Endothelial cell of umbilical vein (primary cell): ENCODE results near the gene SUPV3L1. TPM values are rescaled to one million over a fixed set of nuclear protein-coding genes. Genes with fewer than 3 reads are reported as not detected.

Experiments used
- BruUV-seq: library from RNA; stranded (reverse); fragments of 400-500 nt; replicated peaks from 2 replicates; lab custom pipeline; 2021; lab: Mats Ljungman, UMichigan
- CTCF ChIA-PET: fragments of 300-600, 350-600 bp; sonication (Branson Sonifier 250); formaldehyde crosslinking; loops from one replicate; lab custom pipeline; 2021; ENCODE audit warnings: antibody characterized with exemption, inconsistent platforms; lab: Charles Lee
- POLR2A ChIA-PET: fragments of 300-600, 350-600 bp; sonication (Branson Sonifier 250); formaldehyde crosslinking; loops from one replicate; lab custom pipeline; 2021; ENCODE audit warnings: antibody characterized with exemption, inconsistent platforms; lab: Charles Lee
- DNase-seq: peaks from one replicate; pipeline ENCODE4 v3.0.0-alpha.2; 2011; ENCODE audit warnings: low read depth, low spot score
- FAIRE-seq: peaks from 2 replicates; lab custom pipeline; 2011; peaks lifted over from hg19 to GRCh38; lab: Jason Lieb, UNC
- H2AFZ ChIP-seq: 2 replicates; pipeline ENCODE4 v1.6.0; 2012; ENCODE audit warnings: low read depth, low read length, control low read depth, inconsistent platforms
- H3K27ac ChIP-seq: 2 replicates; pipeline ENCODE4 v1.5.1; 2011; ENCODE audit warnings: low read depth, mild to moderate bottlenecking, control low read depth, low read length, moderate library complexity; ENCODE audit not compliant: insufficient read depth
- H3K27me3 ChIP-seq, 2 experiments: 2 replicates each; pipeline versions ENCODE4 v1.6.0 to v1.6.1; 2011; ENCODE audit warnings: low read length in 2 of 2, mixed read lengths in 1 of 2; ENCODE audit not compliant: control insufficient read depth in 2 of 2, insufficient read depth in 2 of 2
- H3K36me3 ChIP-seq, 2 experiments: 2 replicates in 1 of 2; 3 replicates in 1 of 2; pipeline ENCODE4 v1.5.1; 2011; ENCODE audit warnings: low read length in 2 of 2, mild to moderate bottlenecking in 1 of 2, moderate library complexity in 1 of 2; ENCODE audit not compliant: control insufficient read depth in 2 of 2, insufficient read depth in 2 of 2; ENCODE audit errors: extremely low read depth in 1 of 2
- H3K4me1 ChIP-seq: 3 replicates; pipeline ENCODE4 v1.5.1; 2011; ENCODE audit warnings: mild to moderate bottlenecking, low read length; ENCODE audit not compliant: control insufficient read depth, insufficient read depth; ENCODE audit errors: extremely low read depth
- H3K4me2 ChIP-seq: 2 replicates; pipeline ENCODE4 v1.6.1; 2011; ENCODE audit warnings: low read length, control low read depth, mixed read lengths; ENCODE audit not compliant: insufficient read depth
- H3K4me3 ChIP-seq, 3 experiments: fragments of 200-600 bp in 1 of 3; sonication (generic), shearing (Covaris generic) in 1 of 3; replicated peaks in 1 of 3; 2 replicates each; pipeline ENCODE4 v1.5.1; 2011 to 2016; ENCODE audit warnings: control low read depth in 3 of 3, low read length in 3 of 3, mild to moderate bottlenecking in 2 of 3, inconsistent platforms in 1 of 3, low read depth in 1 of 3, moderate library complexity in 1 of 3; ENCODE audit not compliant: insufficient read depth in 1 of 3
- H3K79me2 ChIP-seq: 2 replicates; pipeline ENCODE4 v1.6.0; 2012; ENCODE audit warnings: low read length, inconsistent platforms; ENCODE audit not compliant: control insufficient read depth, insufficient read depth
- H3K9ac ChIP-seq: replicated peaks from 2 replicates; pipeline ENCODE3; 2011; ENCODE audit warnings: low read length, control low read depth; ENCODE audit not compliant: insufficient read depth; ENCODE audit errors: extremely low read depth
- H3K9me1 ChIP-seq: replicated peaks from 3 replicates; pipeline ENCODE4 v1.6.0; 2011; ENCODE audit warnings: mild to moderate bottlenecking, low read length; ENCODE audit not compliant: control insufficient read depth, insufficient read depth; ENCODE audit errors: extremely low read depth
- H3K9me3 ChIP-seq: replicated peaks from 2 replicates; pipeline ENCODE4 v1.5.1; 2012; ENCODE audit warnings: low read length, inconsistent platforms; ENCODE audit not compliant: control insufficient read depth, insufficient read depth
- H4K20me1 ChIP-seq: replicated peaks from 2 replicates; pipeline ENCODE3; 2011; ENCODE audit warnings: mild to moderate bottlenecking, low read length; ENCODE audit not compliant: control insufficient read depth, insufficient read depth; ENCODE audit errors: extremely low read depth
- CTCF ChIP-seq, 2 donors: IDR thresholded peaks; 1 replicate in 1 of 2; 2 replicates in 1 of 2; pipeline ENCODE4 v1.5.1; 2011; ENCODE audit warnings: low read length in 2 of 2, mild to moderate bottlenecking in 2 of 2, moderate library complexity in 2 of 2, control low read depth in 1 of 2, inconsistent platforms in 1 of 2, low read depth in 1 of 2; ENCODE audit not compliant: insufficient read depth in 1 of 2; ENCODE audit errors: extremely low read depth in 1 of 2
- EZH2 ChIP-seq: IDR thresholded peaks from 2 replicates; pipeline ENCODE4 v1.6.1; 2012; ENCODE audit warnings: borderline replicate concordance, low read depth, mild to moderate bottlenecking, moderate library complexity, low read length, inconsistent platforms; ENCODE audit not compliant: severe bottlenecking
- FOS ChIP-seq: IDR thresholded peaks from 2 replicates; pipeline ENCODE4 v1.6.1; 2011; ENCODE audit warnings: mild to moderate bottlenecking, low read length, moderate library complexity, borderline replicate concordance; ENCODE audit not compliant: insufficient read depth
- GATA2 ChIP-seq: IDR thresholded peaks from 2 replicates; pipeline ENCODE4 v1.7.0; 2011; ENCODE audit warnings: low read depth, mild to moderate bottlenecking, moderate library complexity, mixed read lengths, low read length; ENCODE audit not compliant: insufficient read length, insufficient read depth
- JUN ChIP-seq: IDR thresholded peaks from 2 replicates; pipeline ENCODE4 v1.6.1; 2011; ENCODE audit warnings: borderline replicate concordance, low read depth; ENCODE audit not compliant: insufficient read length, insufficient read depth
- MAX ChIP-seq: IDR thresholded peaks from 2 replicates; pipeline ENCODE4 v1.6.1; 2011; ENCODE audit not compliant: insufficient read depth, insufficient read length
- MYC ChIP-seq: IDR thresholded peaks from one replicate; pipeline ENCODE4 v1.6.1; 2011; ENCODE audit warnings: mild to moderate bottlenecking, low read depth, low read length
- POLR2A ChIP-seq: IDR thresholded peaks from 2 replicates; pipeline ENCODE4 v1.6.1; 2012; ENCODE audit warnings: low read depth, mild to moderate bottlenecking, control low read depth, low read length
- POLR2AphosphoS5 ChIP-seq: IDR thresholded peaks from 2 replicates; pipeline ENCODE4 v1.6.1; 2012; ENCODE audit warnings: low read depth, mild to moderate bottlenecking, control low read depth, low read length, moderate library complexity; ENCODE audit not compliant: insufficient read depth
- dilution Hi-C: fragments of 300-500 bp; cut with MboI; formaldehyde crosslinking; loops from one replicate; pipeline ENCODE4 v1.15.0; 2019; ENCODE audit warnings: low sequenced_read_pairs; ENCODE audit not compliant: extremely low pct_ligation_motif_present
- intact Hi-C: fragments of 100-400 bp; cut with micrococcal nuclease; formaldehyde crosslinking; loops from one replicate; pipeline ENCODE4 v1.10.0; 2022
- polyA plus RNA-seq, 4 experiments: library from polyadenylated mRNA; depleted of rRNA in 3 of 4; stranded (reverse) in 3 of 4; unstranded in 1 of 4; fragments of >200 nt; gene quantifications; 2 replicates each; pipeline versions ENCODE4 v1.2.1 to v1.2.3, GENCODE V29; 2011 to 2012; ENCODE audit warnings: missing spikeins in 1 of 4
- total RNA-seq: library from RNA; stranded (reverse); gene quantifications from 2 replicates; pipeline ENCODE4 v1.2.3, GENCODE V29; 2021

Gene SUPV3L1
- total and polyA plus RNA-seq, 2 donors (not counting 3 experiments of a cell fraction or from before 2014, with no cell fraction given) = 21.8 to 30.4 TPM

- peaks cover 0 to under 1% of the 10 kb centered on the region in 2 experiments for H3K36me3 ChIP-seq
- no peaks in the 10 kb centered on the region for H3K79me2 ChIP-seq
- H3K9me1 ChIP-seq = no peaks in the 10 kb centered on the region
- H3K9ac ChIP-seq = no peak overlapping the region
- no peak overlapping the region for H2AFZ ChIP-seq
- H3K9me3 ChIP-seq = no peaks in the 10 kb centered on the region
- H3K27ac ChIP-seq = no peak overlapping the region
- no peaks in the 10 kb centered on the region for H4K20me1 ChIP-seq
- intact Hi-C loops = no loop called here
- CTCF ChIA-PET = no interaction called here
- peaks cover 20% of the 10 kb centered on the region for H3K4me1 ChIP-seq
- DNase-seq (no peak), FAIRE-seq (no peak)
- no peak for TF ChIP-seq CTCF (IDR thresholded peaks at IDR 0.05; ENCODE audit: extremely low read depth in 1 of 2, insufficient read depth in 1 of 2, low read depth in 1 of 2, low read length in 2 of 2)
- TF ChIP-seq POLR2A = no peak
- no peak for TF ChIP-seq GATA2
- no peak for TF ChIP-seq MAX
- TF ChIP-seq FOS = no peak
- no peak for TF ChIP-seq EZH2
- no peak for TF ChIP-seq JUN
- TF ChIP-seq POLR2AphosphoS5 = no peak
- TF ChIP-seq MYC = no peak
- peaks cover 0 to 2% of the 10 kb centered on the region in 2 experiments for H3K27me3 ChIP-seq
- no peak overlapping the region for H3K4me2 ChIP-seq
- dilution Hi-C loops = no loop called here
- BruUV-seq = no TSS peak
- H3K4me3 ChIP-seq = no peak overlapping the region
- POLR2A ChIA-PET = no interaction called here
Observed at GRCh38 chr10:69213591-69214311, 33.7 kb downstream of the SUPV3L1 start.
